GM18505 (cell line): Measurements from ENCODE around the gene MROH7.

Experiments
- ATAC-seq: cut with Tn5 transposase; IDR thresholded peaks from one replicate; pipeline ENCODE4 v1.9.1; 2021; ENCODE audit not compliant: unreplicated experiment
- POLR2A ChIP-seq: IDR thresholded peaks from 4 replicates; pipeline ENCODE4 v1.6.1; 2011; ENCODE audit warnings: borderline replicate concordance; ENCODE audit not compliant: insufficient read depth, insufficient read length; ENCODE audit errors: extremely low read depth

Gene MROH7

DNA sequence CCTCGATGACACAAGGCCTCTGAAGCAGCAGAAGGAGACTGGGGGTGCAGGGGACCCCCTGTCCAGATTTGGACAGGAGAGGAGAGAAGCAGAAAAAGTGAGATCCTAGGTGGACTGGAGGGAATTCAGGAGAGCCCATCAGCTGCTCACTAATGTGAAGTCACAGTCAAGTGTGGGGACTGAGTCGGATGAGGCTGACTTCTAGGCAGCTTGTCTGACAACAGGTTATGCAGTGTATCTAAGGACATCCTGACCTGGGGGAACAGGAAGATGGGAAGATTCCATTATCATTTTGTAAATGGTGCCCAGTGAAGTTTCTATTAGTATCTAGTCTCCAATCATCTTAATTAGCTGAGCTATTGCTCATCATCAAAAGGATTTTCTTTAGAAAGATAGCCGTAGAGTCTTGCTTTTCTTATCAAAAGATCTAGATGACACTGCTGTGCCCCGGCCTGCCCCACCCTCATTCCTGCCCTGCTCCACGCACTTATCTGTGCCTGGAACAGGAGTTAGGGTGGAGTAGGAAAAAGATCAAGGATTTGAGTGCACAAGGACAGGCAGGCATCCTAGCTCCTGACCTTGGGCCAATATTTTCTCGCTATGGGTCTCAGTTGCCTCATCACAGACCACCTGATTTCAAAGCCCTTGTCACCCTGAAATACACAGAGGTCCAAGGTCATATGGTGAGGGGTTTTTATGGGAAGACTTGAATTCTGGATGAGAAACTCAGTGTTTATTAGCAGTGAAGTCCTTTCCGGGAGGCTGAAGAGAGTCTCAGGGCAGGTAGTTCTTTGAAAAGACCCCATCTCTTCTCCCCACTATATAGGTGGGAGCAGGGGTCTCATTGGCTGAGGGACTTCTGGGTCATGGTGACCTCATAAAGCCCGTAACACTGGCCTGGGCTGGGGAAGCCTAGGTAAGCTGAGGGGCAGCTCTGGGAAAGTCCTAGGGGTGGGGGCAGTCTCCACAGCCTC is at the start of gene MROH7:
Gene MROH7, plus strand, starts transcription at position 924 of the 974 bp plus-strand sequence. CDS start 11,141 bp downstream, outside the sequence.
- no peak for TF ChIP-seq POLR2A
- ATAC-seq: no peak

DNA sequence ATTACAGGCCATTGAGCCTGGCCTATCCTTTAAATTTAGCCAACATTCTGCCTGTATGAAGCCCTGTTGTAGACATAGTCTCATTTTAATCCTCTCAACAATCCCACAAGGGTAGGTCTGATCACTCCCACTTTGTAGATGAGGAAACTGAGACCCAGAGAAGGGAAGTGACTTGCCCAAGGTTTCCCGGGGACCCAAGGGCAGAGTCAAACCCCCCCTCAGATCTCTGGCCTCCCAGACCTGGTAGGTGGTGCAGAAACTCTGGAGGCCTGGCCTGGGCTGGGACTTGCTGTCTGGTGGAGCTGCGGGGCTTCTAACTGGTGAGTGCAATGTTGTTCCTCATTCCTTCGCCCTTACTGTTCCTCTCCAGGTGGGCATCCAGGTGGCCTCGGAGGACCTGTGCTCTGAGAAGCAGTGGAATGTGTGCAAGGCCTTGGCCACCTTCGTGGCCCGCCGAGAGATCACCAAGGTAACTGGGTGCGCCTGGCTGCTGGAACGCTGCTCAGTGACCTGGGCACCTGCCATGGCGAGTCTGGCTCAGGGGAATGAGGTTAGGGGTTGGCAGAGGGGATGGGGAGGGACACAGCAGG is 47.9 kb upstream of the MROH7 start:
- TF ChIP-seq POLR2A: no peak

DNA sequence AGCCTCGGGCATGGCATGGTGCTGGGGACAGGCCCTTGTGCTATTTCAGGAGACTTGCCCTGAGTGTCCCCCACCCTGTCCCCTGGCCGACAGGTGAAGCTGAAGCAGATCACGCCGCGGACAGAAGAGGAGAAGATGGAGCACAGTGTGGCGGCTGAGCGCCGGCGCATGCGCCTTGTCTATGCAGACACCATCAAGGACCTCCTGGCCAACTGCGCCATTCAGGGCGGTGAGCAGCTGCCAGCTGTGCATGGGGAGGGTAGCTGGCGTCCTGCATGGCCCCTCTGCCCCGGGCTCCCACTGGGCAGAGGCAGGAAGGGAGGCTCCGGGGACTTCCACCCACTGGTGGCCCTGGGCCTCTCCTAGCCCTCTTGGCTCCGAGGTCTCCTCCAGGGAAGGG is 47.1 kb upstream of the MROH7 start:
- TF ChIP-seq POLR2A: no peak

More for the DNA sequence above, 47.9 kb upstream of the MROH7 start:
- ATAC-seq: no peak

DNA sequence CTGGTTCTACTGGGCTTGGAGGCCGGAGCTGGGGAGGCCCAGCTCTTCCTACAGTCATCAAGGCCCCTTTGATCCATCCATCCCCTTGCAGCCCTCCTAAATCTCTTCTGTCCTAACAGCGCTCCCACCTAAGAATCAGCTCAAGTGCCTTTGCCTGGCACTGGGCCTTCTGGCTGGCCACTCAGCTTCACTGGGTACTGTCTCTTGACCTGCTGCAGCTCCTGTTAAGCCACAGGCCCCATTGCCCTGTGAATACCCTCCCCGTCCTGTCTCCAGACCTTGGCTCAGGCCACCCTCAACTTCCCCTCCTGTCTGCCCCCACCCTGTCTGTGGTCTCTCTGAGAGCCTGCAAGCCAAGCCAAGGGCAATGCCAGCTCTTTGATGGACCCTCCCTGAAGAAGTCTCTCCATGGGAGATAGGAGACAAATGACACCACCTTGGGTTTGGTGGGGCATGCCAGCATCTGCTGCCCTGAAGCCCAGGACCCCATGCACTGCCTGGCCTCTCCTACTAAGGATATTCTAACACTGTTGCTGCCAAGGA is 45.6 kb upstream of the MROH7 start:
- no peak for TF ChIP-seq POLR2A
- no peak for ATAC-seq

More for the DNA sequence above, 47.1 kb upstream of the MROH7 start:
- no peak for ATAC-seq

DNA sequence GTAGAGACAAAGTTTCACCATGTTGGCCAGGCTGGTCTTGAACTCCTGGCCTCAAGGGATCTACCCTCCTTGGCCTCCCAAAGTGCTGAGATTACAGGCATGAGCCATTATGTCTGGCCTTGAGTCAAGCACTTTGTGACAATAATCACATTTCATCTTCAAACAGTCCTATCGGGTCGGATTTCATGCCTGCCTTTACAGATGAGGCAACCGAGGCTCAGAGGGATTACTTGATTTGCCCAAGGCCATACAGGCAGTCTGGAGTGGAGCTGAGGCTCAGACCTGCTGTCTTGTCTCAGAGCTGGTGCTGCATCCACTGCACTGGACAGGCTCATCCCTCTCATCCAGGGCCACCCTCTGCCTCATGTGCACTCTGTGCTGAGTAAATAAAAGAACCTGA is 44.8 kb upstream of the MROH7 start:
- TF ChIP-seq POLR2A: no peak
- ATAC-seq: no peak

DNA sequence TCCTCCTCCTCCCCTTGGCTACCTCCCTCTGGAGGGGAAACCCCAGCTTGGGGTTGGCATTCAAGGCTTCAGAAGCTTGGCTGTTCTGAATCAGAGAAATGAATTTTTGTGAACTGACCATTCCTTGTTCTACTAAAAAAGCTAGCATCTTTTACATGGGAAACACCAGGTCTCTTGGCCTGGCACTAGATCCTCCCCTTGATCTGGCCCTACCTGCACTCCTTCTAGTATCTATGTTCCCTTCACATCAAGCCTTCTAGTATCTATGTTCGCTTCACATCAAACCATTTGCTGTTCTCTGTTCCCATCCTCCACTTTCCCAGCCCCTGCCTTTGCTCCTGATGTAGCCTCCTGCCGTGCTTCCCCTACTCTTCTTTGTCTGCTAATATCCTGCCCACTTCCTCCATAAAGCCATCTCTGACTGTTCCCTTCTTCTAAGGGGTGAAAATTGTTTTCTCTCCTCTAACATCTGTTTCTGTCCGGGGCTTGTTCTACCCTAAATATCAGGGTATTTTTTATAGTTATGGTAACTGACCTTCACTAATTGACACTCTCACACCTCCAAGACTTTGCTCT is 44.0 kb upstream of the MROH7 start:
- no peak for ATAC-seq
- no peak for TF ChIP-seq POLR2A

DNA sequence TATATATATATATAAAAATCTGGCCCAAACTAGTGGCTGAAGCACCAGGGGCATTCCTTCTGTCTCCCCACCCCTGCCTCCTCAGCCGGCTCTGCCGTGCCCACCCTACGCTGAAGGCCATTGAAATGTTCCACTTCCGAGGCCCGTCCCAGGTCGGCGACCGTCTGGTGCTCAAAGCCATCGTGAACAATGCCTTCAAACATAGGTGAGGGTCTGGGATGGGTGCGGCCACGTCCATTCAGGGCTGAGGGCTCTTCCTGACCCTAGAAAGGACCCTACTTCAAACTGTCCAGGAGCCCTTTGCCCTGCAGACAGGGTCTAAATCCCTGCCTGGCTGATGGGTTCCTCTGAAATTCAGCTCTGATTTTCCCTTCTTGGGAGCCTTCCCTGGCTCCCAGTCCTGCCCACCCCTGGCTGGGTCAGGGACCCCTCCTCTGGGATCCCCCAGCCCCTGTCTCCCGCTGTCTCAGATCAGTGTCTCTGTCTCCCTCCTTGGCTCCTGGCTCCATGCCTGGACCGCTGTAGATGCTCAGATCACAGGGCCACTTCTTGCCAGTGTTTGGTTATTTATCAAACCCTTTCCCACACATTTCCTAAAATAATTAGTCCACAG is 42.3 kb upstream of the MROH7 start:
- no peak for TF ChIP-seq POLR2A
- ATAC-seq: no peak

DNA sequence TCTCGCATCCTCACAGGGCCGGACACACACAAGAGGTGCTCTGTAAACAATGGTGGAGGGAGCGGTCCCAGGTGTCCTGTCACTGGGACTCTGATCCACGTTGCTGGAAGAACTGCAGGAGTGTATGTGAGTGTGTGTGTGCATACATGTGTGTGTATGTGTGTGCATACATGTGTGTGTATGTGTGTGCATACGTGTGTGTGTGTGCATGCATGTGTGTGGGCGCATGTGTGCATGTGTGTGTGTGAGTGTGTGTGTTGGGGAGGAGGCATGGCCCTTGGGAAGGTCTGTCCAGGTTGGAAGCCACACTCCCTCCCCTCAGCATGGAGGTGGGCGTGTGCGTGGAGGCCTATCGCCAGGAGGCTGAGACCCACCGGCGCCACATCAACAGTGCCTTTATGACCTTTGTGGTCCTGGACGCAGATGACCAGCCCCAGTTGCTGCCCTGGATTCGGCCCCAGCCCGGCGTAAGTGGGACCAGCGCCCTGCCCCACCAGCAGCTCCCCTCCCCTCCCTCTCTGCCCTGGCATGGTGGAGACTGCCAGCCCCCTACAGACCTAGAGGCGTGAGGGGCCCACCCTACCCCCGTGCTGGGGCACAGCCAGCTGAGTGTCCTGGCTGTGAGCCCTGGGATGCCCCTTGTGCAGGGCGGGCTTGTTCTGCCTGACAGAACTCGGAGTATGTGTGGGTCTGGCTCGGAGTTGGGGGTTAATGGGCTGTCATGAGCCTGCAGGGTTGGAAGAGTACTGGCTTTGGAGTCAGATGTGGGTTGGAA is 40.5 kb upstream of the MROH7 start:
- no peak for TF ChIP-seq POLR2A
- ATAC-seq: no peak

DNA sequence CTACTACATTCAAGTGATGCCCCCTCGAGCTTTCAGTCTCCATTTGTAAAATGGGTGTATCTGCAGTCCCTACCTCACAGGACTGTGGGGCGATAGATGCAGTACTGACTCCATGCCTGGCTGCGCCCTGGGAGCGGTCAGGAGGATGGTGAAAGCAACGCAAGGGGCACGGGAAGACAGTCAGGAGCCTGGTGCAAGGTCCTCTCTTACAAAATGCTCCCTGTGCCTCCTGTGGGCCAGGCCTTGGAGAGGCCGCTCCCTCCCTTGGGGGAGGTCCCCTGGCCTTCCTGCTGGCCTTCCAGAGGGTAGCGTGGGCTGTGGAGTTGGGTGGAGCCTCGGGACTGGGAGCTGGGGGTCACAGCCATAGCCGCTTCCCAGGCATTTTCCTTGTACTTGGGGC is 39.9 kb upstream of the MROH7 start:
- ATAC-seq: no peak
- TF ChIP-seq POLR2A: no peak

DNA sequence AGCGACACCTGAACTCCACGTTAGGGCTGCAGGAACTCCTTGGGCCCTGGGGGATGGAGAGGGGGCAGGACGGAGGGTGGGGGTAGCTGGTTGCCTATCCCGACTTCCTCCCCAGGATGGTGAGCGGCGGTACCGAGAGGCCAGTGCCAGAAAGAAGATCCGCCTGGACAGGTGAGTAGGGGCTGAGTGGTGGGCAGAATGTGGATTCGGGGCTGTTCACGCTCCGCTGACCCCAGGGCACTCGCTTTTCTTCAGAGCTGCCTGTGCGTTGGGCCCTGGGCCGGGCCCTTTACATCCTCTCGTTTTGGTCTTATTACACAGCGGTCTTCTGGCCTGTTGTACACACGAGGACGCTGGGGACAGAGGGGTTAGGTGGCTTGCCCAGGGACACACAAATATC is 39.0 kb upstream of the MROH7 start:
- ATAC-seq: no peak
- TF ChIP-seq POLR2A: no peak

DNA sequence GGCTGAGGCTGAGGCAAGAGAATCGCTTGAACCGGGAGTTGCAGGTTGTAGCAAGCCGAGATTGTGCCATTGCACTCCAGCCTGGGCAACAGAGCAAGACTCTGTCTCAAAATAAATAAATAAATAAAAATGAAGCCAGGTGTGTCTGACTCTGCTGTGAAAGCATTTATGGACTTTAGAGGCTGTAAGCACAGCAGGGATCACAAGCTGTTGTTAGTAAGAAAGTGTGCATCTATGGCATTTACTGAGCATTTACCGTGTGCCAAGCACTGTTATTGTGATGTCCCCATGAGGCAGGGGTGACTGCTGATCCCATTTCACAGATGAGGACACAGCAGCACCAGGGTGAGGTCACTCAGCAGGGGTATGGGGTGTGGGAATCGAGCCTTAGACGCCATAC is 38.3 kb upstream of the MROH7 start:
- no peak for ATAC-seq

DNA sequence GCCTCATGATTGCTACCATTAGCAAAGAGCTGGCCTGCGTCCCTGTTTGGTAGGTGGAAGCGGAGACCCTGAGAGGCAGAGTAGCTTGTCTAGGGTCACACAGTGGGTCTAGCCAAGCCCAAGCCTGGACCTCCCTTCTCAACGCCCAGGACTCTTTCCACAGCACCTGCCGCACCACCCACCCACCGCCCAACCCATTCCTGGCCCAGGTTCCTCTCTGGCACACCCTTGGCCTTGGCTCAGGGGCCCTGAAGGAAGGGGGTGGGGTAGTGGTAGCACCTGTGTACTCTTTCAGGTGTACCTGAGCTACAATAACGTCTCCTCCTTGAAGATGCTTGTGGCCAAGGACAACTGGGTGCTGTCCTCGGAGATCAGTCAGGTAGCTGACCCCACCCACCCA is 37.5 kb upstream of the MROH7 start:
- TF ChIP-seq POLR2A: no peak
- no peak for ATAC-seq

More for the DNA sequence above, 38.3 kb upstream of the MROH7 start:
- TF ChIP-seq POLR2A: no peak

DNA sequence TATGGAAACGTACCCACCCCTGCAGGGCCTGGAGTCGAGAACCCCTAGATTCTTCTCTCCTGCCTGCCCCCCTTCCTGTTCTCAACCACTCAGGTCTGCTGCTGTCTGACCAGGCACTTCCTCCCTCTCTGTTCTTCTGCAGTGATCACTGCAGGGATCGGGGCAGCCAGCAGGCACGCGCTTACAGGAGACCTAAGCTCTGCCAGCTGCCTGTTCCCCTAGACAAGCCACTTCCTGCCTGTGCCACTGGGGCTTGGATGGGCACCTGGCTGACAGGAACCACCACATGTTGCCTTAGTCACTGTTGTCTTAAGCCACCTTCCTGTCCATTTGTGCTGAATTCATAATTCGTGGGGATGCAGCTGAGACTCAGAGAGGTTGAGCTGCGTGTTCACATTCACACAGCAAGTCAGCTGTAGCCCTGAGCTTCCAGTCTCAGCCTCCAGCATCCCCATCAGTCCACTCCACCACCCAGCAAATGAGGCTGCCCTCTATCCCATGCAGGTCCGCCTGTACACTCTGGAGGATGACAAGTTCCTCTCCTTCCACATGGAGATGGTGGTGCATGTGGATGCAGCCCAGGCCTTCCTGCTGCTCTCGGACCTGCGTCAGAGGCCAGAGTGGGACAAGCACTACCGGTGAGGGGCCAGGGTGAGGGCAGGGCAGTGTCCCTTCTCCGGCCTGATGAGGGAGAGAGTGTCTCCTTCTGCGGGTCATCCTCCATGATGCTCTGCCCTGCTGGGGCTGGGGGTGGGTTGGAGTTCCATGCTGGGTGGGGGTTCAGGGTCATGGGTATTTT is 36.8 kb upstream of the MROH7 start:
- TF ChIP-seq POLR2A: no peak
- ATAC-seq: no peak
